Uterus (tissue), 4 donors: ENCODE data around the gene CRISP1. TPM values are rescaled to one million over a fixed set of nuclear protein-coding genes. Genes with fewer than 3 reads are reported as not detected.

Experiments
- DNase-seq, 2 donors: peaks; one replicate each; pipeline ENCODE4 v3.0.0-alpha.2; 2019 to 2020
- H3K27ac ChIP-seq, 2 donors: fragments of 200-600 bp; sonication (generic); 1 replicate in 1 of 2; 2 replicates in 1 of 2; pipeline ENCODE4 v1.5.1; 2016 to 2018
- H3K27me3 ChIP-seq, 2 donors: fragments of 200-600 bp; sonication (generic); one replicate each; pipeline ENCODE4 v1.5.1; 2018 to 2019; ENCODE audit warnings: control low read depth in 1 of 2
- H3K36me3 ChIP-seq, 2 donors: fragments of 200-600 bp; sonication (generic); one replicate each; pipeline ENCODE4 v1.5.1; 2019; ENCODE audit warnings: control low read depth in 1 of 2
- H3K4me1 ChIP-seq, 2 donors: fragments of 200-600 bp; sonication (generic); one replicate each; pipeline ENCODE4 v1.5.1; 2018 to 2019; ENCODE audit warnings: control low read depth in 1 of 2
- H3K4me3 ChIP-seq, 2 donors: fragments of 200-600 bp; sonication (generic); 1 replicate in 1 of 2; 2 replicates in 1 of 2; pipeline ENCODE4 v1.5.1; 2018 to 2019; ENCODE audit warnings: mild to moderate bottlenecking in 1 of 2
- H3K9me3 ChIP-seq, 2 donors: fragments of 200-600 bp; sonication (generic); one replicate each; pipeline ENCODE4 v1.5.1; 2019; ENCODE audit warnings: control low read depth in 1 of 2
- POLR2A ChIP-seq, 2 donors: fragments of 450-650 bp; IDR thresholded peaks; one replicate each; pipeline ENCODE4 v1.6.1; 2016; ENCODE audit warnings: antibody characterized with exemption in 2 of 2, mild to moderate bottlenecking in 1 of 2, moderate library complexity in 1 of 2
- intact Hi-C: fragments of 100-400 bp; cut with DNase I; formaldehyde crosslinking; loops from one replicate; pipeline ENCODE4 v1.15.1; 2023; ENCODE audit warnings: low total_unique reads
- total RNA-seq, 4 donors: library from RNA; depleted of rRNA in 3 of 4; stranded (reverse); fragments of >200 nt in 3 of 4; gene quantifications; one replicate each; pipeline versions ENCODE4 v1.1.0 to v1.2.4, GENCODE V29; 2014 to 2023
- TF ChIP-seq, protein P1 (sequence below), 4 experiments: fragments of 200-600 bp in 2 of 4; fragments of 450-650 bp in 2 of 4; sonication (generic) in 2 of 4; IDR thresholded peaks; one replicate each; pipeline ENCODE4 v1.5.1; 2016 to 2019; ENCODE audit warnings: antibody characterized with exemption in 4 of 4, mild to moderate bottlenecking in 2 of 4, moderate library complexity in 1 of 4
- donor health status: DM: yes; HTN: yes; CAD: no.

CRISP1 gene
- total RNA-seq, 4 donors from 2014 or later: not detected

DNA sequence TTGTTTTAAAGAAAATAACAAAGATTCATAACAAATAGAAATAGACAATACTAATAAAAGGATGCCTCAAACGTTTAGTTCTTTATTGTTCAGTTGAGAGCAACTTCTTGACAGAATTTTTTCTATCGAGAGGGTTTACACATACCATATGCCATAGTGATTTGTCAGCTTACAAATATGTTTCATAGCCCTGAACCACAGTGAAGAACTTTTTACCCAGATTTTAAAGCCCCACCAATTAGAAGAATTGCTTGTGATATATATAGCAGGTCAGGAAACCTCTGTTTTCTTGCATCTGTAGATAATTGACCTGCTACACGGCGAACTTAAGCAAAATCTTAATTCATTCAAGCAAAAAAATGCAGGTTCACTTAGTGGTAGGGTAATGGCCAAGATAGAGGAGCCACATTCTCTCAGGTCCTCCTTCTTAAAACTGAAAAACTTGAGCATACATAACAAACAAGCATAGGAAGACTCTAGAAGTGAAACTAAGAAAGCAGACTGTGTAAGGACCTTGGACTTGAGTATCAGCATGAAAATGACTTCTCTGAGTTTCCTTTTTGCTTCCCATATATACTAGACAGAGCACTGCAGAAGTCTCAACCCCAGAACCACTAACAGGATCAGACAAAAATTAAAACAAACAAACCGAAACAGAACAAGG lies 39.5 kb downstream of the CRISP1 start:
- H3K4me1 ChIP-seq: no peaks in the 10 kb centered on the region
- no peak overlapping the region for H3K4me3 ChIP-seq
- no peak for DNase-seq
- TF ChIP-seq POLR2A (IDR thresholded peaks at IDR 0.05): no peak
- TF ChIP-seq, protein P1, sequence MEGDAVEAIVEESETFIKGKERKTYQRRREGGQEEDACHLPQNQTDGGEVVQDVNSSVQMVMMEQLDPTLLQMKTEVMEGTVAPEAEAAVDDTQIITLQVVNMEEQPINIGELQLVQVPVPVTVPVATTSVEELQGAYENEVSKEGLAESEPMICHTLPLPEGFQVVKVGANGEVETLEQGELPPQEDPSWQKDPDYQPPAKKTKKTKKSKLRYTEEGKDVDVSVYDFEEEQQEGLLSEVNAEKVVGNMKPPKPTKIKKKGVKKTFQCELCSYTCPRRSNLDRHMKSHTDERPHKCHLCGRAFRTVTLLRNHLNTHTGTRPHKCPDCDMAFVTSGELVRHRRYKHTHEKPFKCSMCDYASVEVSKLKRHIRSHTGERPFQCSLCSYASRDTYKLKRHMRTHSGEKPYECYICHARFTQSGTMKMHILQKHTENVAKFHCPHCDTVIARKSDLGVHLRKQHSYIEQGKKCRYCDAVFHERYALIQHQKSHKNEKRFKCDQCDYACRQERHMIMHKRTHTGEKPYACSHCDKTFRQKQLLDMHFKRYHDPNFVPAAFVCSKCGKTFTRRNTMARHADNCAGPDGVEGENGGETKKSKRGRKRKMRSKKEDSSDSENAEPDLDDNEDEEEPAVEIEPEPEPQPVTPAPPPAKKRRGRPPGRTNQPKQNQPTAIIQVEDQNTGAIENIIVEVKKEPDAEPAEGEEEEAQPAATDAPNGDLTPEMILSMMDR (IDR thresholded peaks at IDR 0.05): no peak
- H3K27me3 ChIP-seq: no peaks in the 10 kb centered on the region
- H3K36me3 ChIP-seq: no peaks in the 10 kb centered on the region
- H3K27ac ChIP-seq: no peak overlapping the region
- no peaks in the 10 kb centered on the region for H3K9me3 ChIP-seq
- intact Hi-C loops: no loop called here

- Histone ChIP-seq H3K27ac (no peak overlapping the region), H3K4me1 (no peaks in the 10 kb centered on the region), H3K27me3 (no peaks in the 10 kb centered on the region), H3K9me3 (no peaks in the 10 kb centered on the region), H3K4me3 (no peak overlapping the region), H3K36me3 (no peaks in the 10 kb centered on the region)
- intact Hi-C loops: no loop called here
- DNase-seq: no peak
- TF ChIP-seq, protein P1 (IDR thresholded peaks at IDR 0.05): no peak
- TF ChIP-seq POLR2A (IDR thresholded peaks at IDR 0.05): no peak
These were observed 51.2 kb downstream of the CRISP1 start for GRCh38 chr6:49815166-49815565.

GRCh38 chr6:49813248-49813647 lies 53.1 kb downstream of the CRISP1 start:
- no peak overlapping the region for H3K4me3 ChIP-seq
- no peaks in the 10 kb centered on the region for H3K9me3 ChIP-seq
- intact Hi-C loops: no loop called here
- H3K36me3 ChIP-seq: no peaks in the 10 kb centered on the region
- H3K4me1 ChIP-seq: no peaks in the 10 kb centered on the region
- no peaks in the 10 kb centered on the region for H3K27me3 ChIP-seq
- TF ChIP-seq POLR2A (IDR thresholded peaks at IDR 0.05): no peak
- no peak overlapping the region for H3K27ac ChIP-seq
- no peak for DNase-seq

DNA sequence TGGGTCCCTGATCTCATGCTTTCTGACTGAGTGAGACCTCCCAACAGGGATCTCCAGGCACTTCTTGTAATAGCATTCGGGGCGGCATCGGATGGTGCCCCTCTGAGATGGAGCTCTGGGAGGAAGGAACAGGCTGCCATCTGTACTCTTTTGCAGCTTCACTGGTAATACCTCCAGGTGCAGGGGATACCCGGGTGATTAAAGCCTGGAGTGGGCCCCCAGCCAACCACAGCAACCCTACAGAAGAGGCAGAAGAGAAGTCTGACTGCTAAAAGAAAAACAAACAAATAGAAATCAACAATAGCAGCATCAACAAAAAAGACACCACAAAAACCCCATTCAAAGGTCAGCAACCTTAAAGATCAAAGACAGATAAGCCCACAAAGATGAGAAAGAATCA lies 60.2 kb downstream of the CRISP1 start:
- no peak overlapping the region for H3K4me3 ChIP-seq
- no peaks in the 10 kb centered on the region for H3K36me3 ChIP-seq
- TF ChIP-seq, protein P1 (IDR thresholded peaks at IDR 0.05): no peak
- TF ChIP-seq POLR2A (IDR thresholded peaks at IDR 0.05): no peak
- no peak for DNase-seq
- intact Hi-C loops: no loop called here
- H3K27ac ChIP-seq: no peak overlapping the region
- H3K4me1 ChIP-seq: no peaks in the 10 kb centered on the region
- no peaks in the 10 kb centered on the region for H3K27me3 ChIP-seq
- H3K9me3 ChIP-seq: no peaks in the 10 kb centered on the region

DNA sequence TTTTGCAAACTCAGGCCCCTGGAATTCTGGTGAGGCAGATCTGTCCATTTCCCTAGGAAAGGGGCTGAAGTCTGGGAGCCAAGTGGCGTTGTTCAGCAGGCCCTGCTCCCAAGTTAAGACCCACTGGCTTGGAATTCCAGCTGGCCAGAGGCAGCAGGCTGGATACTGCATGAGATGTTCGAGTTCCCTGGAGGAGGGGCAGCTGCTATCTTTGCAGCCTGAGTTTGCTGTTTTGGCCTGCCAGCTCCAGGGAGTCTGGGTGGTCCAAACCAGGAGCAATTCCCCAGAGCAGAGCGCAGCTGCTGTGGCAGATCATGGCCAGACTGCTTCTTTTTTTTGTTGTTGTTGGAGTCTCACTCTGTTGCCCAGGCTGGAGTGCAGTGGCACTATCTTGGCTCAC lies 61.1 kb downstream of the CRISP1 start:
- Histone ChIP-seq H3K27me3 (no peaks in the 10 kb centered on the region), H3K4me1 (no peaks in the 10 kb centered on the region), H3K9me3 (no peaks in the 10 kb centered on the region), H3K27ac (no peak overlapping the region), H3K4me3 (no peak overlapping the region), H3K36me3 (no peaks in the 10 kb centered on the region)
- no peak for TF ChIP-seq POLR2A (IDR thresholded peaks at IDR 0.05)
- TF ChIP-seq, protein P1 (IDR thresholded peaks at IDR 0.05): no peak
- intact Hi-C loops: no loop called here
- DNase-seq: no peak

DNA sequence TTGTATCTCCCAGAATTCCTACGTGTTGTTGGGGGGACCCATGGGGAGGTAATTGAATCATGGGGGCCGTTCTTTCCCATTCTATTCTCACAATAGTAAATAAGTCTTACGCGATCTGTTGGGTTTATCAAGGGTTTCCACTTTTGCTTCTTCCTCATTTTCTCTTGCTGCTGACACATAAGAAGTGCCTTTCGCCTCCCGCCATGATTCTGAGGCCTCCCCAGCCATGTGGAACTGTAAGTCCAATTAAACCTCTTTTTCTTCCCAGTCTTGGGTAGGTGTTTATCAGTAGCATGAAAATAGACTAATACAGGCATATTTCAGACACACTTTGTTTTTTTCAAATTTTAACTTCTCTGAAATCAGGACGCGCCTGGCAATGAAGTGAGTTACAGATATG lies 64.8 kb downstream of the CRISP1 start:
- H3K27me3 ChIP-seq: no peaks in the 10 kb centered on the region
- H3K36me3 ChIP-seq: no peaks in the 10 kb centered on the region
- H3K4me1 ChIP-seq: no peaks in the 10 kb centered on the region
- no peaks in the 10 kb centered on the region for H3K9me3 ChIP-seq
- TF ChIP-seq POLR2A (IDR thresholded peaks at IDR 0.05): no peak
- TF ChIP-seq, protein P1 (IDR thresholded peaks at IDR 0.05): no peak
- intact Hi-C loops: no loop called here
- no peak overlapping the region for H3K4me3 ChIP-seq
- DNase-seq: no peak
- H3K27ac ChIP-seq: no peak overlapping the region
